Amniotic epithelial cell (primary cell): Measurements from ENCODE around the gene RIN3.

Experiments
- DNase-seq: peaks from one replicate; pipeline ENCODE4 v3.0.0-alpha.2; 2010; ENCODE audit warnings: low read depth

The RIN3 gene

GRCh38 chr14:92724516-92725340, 211.1 kb downstream of the RIN3 start:
- DNase-seq = no peak

- peak; percentile 96 for DNase-seq
These were observed 212.8 kb downstream of the RIN3 start for GRCh38 chr14:92726135-92726932.

- no peak for DNase-seq
These were observed 213.3 kb downstream of the RIN3 start for GRCh38 chr14:92726933-92727262.

- peak; percentile 72 for DNase-seq
These were observed 215.3 kb downstream of the RIN3 start for GRCh38 chr14:92728759-92729364.

GRCh38 chr14:92729634-92730358, 216.2 kb downstream of the RIN3 start:
- peak; percentile 96 for DNase-seq

GRCh38 chr14:92731622-92732115, 218.1 kb downstream of the RIN3 start:
- DNase-seq = no peak

- DNase-seq = peak; percentile 44
These were observed 219.4 kb downstream of the RIN3 start for GRCh38 chr14:92733007-92733406.

GRCh38 chr14:92734618-92735017, 221.0 kb downstream of the RIN3 start:
- DNase-seq = no peak

- no peak for DNase-seq
These were observed 221.8 kb downstream of the RIN3 start for GRCh38 chr14:92735344-92735743.

- DNase-seq = no peak
These were observed 223.6 kb downstream of the RIN3 start for GRCh38 chr14:92737206-92737605.

- DNase-seq = no peak
These were observed 224.1 kb downstream of the RIN3 start for GRCh38 chr14:92737619-92738188.
